ENCODE measurements around the gene ZNF74. TPM values are rescaled to one million over a fixed set of nuclear protein-coding genes. Genes with fewer than 3 reads are reported as not detected.
"Not testable (repeated sequence)": the region's sequence is repeated elsewhere in the genome, so short reads cannot be mapped to it uniquely, and the experiment has no call there.

Gene ZNF74
- total RNA-seq, 1 experiment from 2014 or later: 8.1 TPM

GRCh38 chr22:20448630-20449029 is 54.7 kb downstream of the ZNF74 start:
- Histone ChIP-seq H3K36me3 (ENCODE audit: low read depth) (no peaks in the 10 kb centered on the region), H3K4me1 (replicated peaks; ENCODE audit: insufficient read depth) (no peaks in the 10 kb centered on the region), H3K4me3 (no peak overlapping the region), H3K27ac (no peak overlapping the region), H3K9me3 (ENCODE audit: insufficient read depth, low read depth) (no peaks in the 10 kb centered on the region), H3K27me3 (ENCODE audit: insufficient read depth, low read depth) (no peaks in the 10 kb centered on the region), H3K9me2 (ENCODE audit: insufficient read depth) (no peaks in the 10 kb centered on the region), H3K4me2 (no peak overlapping the region), H4K20me1 (ENCODE audit: insufficient read depth) (no peaks in the 10 kb centered on the region; the same call in 1 of the 2 replicates), H2AFZ (no peak overlapping the region), H3K79me2 (ENCODE audit: low read depth) (no peaks in the 10 kb centered on the region), H3F3A (ENCODE audit: insufficient read depth, low read depth) (no peaks in the 10 kb centered on the region)
- no peak for DNase-seq
- BruUV-seq (replicated peaks): no TSS peak
- intact Hi-C loops (cut with micrococcal nuclease; ENCODE audit: unreplicated experiment): no loop called here
- ChIA-PET CTCF (interaction anchor here (0.7 kb wide), 1 partner anchor 68 kb away, joined by 3 read pairs; no protein-coding TSS in a partner anchor), POLR2A (ENCODE audit: unreplicated experiment) (interaction anchor here (0.7 kb wide), 1 partner anchor 12 kb away, joined by 7 read pairs; no protein-coding TSS in a partner anchor)
- TF ChIP-seq CTCF (conservative IDR thresholded peaks at IDR 0.05) (no peak), EZH2 (IDR thresholded peaks at IDR 0.05; ENCODE audit: low read depth) (no peak)

GRCh38 chr22:20449819-20450550 is 56.0 kb downstream of the ZNF74 start:
- no TSS peak for BruUV-seq (replicated peaks)

GRCh38 chr22:20450551-20450906 is 56.6 kb downstream of the ZNF74 start:
- no peak overlapping the region for H3K27ac ChIP-seq
- H4K20me1 ChIP-seq (ENCODE audit: insufficient read depth): no peaks in the 10 kb centered on the region; the same call in 1 of the 2 replicates
- H3K27me3 ChIP-seq (ENCODE audit: insufficient read depth, low read depth): no peaks in the 10 kb centered on the region
- H3K4me1 ChIP-seq (replicated peaks; ENCODE audit: insufficient read depth): no peaks in the 10 kb centered on the region
- no peaks in the 10 kb centered on the region for H3K9me2 ChIP-seq (ENCODE audit: insufficient read depth)
- H3K4me3 ChIP-seq: no peak overlapping the region
- BruUV-seq (replicated peaks): no TSS peak
- H3K79me2 ChIP-seq (ENCODE audit: low read depth): no peaks in the 10 kb centered on the region
- no peaks in the 10 kb centered on the region for H3F3A ChIP-seq (ENCODE audit: insufficient read depth, low read depth)
- no peak for DNase-seq
- intact Hi-C loops (cut with micrococcal nuclease; ENCODE audit: unreplicated experiment): loop anchor here (10.0 kb wide), 2 partner anchors 156 to 296 kb away; partner anchors contain the start of gene CCDC188
- H2AFZ ChIP-seq: no peak overlapping the region
- no peaks in the 10 kb centered on the region for H3K36me3 ChIP-seq (ENCODE audit: low read depth)
- ChIA-PET CTCF (no interaction called here), POLR2A (ENCODE audit: unreplicated experiment) (no interaction called here)
- TF ChIP-seq EZH2 (IDR thresholded peaks at IDR 0.05; ENCODE audit: low read depth) (no peak), CTCF (conservative IDR thresholded peaks at IDR 0.05) (no peak)
- no peak overlapping the region for H3K4me2 ChIP-seq
- no peaks in the 10 kb centered on the region for H3K9me3 ChIP-seq (ENCODE audit: insufficient read depth, low read depth)

More at GRCh38 chr22:20449819-20450550, 56.0 kb downstream of the ZNF74 start:
- H3K9me2 ChIP-seq (ENCODE audit: insufficient read depth): no peaks in the 10 kb centered on the region
- TF ChIP-seq CTCF (conservative IDR thresholded peaks at IDR 0.05): no peak
- TF ChIP-seq EZH2 (IDR thresholded peaks at IDR 0.05; ENCODE audit: low read depth): no peak
- POLR2A ChIA-PET (ENCODE audit: unreplicated experiment): no interaction called here
- no peaks in the 10 kb centered on the region for H3K9me3 ChIP-seq (ENCODE audit: insufficient read depth, low read depth)
- H3K4me3 ChIP-seq: no peak overlapping the region
- CTCF ChIA-PET: no interaction called here
- no peaks in the 10 kb centered on the region for H3K79me2 ChIP-seq (ENCODE audit: low read depth)
- H3F3A ChIP-seq (ENCODE audit: insufficient read depth, low read depth): no peaks in the 10 kb centered on the region
- H3K4me1 ChIP-seq (replicated peaks; ENCODE audit: insufficient read depth): no peaks in the 10 kb centered on the region
- H3K36me3 ChIP-seq (ENCODE audit: low read depth): no peaks in the 10 kb centered on the region
- no peak overlapping the region for H3K4me2 ChIP-seq
- no peaks in the 10 kb centered on the region for H3K27me3 ChIP-seq (ENCODE audit: insufficient read depth, low read depth)
- DNase-seq: no peak
- no peak overlapping the region for H3K27ac ChIP-seq
- no peaks in the 10 kb centered on the region; the same call in 1 of the 2 replicates for H4K20me1 ChIP-seq (ENCODE audit: insufficient read depth)
- intact Hi-C loops (cut with micrococcal nuclease; ENCODE audit: unreplicated experiment): loop anchor here (10.0 kb wide), 2 partner anchors 155 to 295 kb away; partner anchors contain the start of gene CCDC188
- H2AFZ ChIP-seq: no peak overlapping the region

- H3K9me3 ChIP-seq (ENCODE audit: insufficient read depth, low read depth); H3K27ac ChIP-seq; H3K4me2 ChIP-seq; POLR2A ChIA-PET (ENCODE audit: unreplicated experiment); H3K9me2 ChIP-seq (ENCODE audit: insufficient read depth); H3K4me1 ChIP-seq (replicated peaks; ENCODE audit: insufficient read depth); CTCF ChIA-PET; H3K36me3 ChIP-seq (ENCODE audit: low read depth); H3K79me2 ChIP-seq (ENCODE audit: low read depth); H2AFZ ChIP-seq; H3F3A ChIP-seq (ENCODE audit: insufficient read depth, low read depth); H3K4me3 ChIP-seq; DNase-seq; BruUV-seq (replicated peaks); H4K20me1 ChIP-seq (ENCODE audit: insufficient read depth); H3K27me3 ChIP-seq (ENCODE audit: insufficient read depth, low read depth): not testable (repeated sequence)
- intact Hi-C loops (cut with micrococcal nuclease; ENCODE audit: unreplicated experiment): loop anchor here (10.0 kb wide), 2 partner anchors 156 to 296 kb away; partner anchors contain the start of gene CCDC188
Measured at GRCh38 chr22:20451129-20451778, 57.3 kb downstream of the ZNF74 start.

Measured in PC-9 (cell line).